H9 (cell line): ENCODE measurements around the gene PRRG3. TPM values are rescaled to one million over a fixed set of nuclear protein-coding genes. Genes with fewer than 3 reads are reported as not detected.

ENCODE experiments used
- DNase-seq: peaks from one replicate; pipeline ENCODE4 v3.0.0-alpha.2; 2017
- H2AFZ ChIP-seq: one replicate; pipeline ENCODE4 v1.6.1; 2013; ENCODE audit warnings: mild to moderate bottlenecking, low read length, control low read depth, moderate library complexity
- H2AK5ac ChIP-seq: 2 replicates; pipeline ENCODE4 v1.6.1; 2013; ENCODE audit warnings: low read length, control low read depth, mixed read lengths; ENCODE audit not compliant: insufficient read length
- H2BK120ac ChIP-seq: one replicate; pipeline ENCODE4 v1.6.1; 2013; ENCODE audit warnings: low read depth, mild to moderate bottlenecking, low read length, control low read depth, inconsistent platforms; ENCODE audit not compliant: poor library complexity, severe bottlenecking
- H2BK12ac ChIP-seq: 2 replicates; pipeline ENCODE4 v1.6.1; 2013; ENCODE audit warnings: low read length, control low read depth, mixed read lengths, low read depth; ENCODE audit not compliant: insufficient read length
- H2BK15ac ChIP-seq: 2 replicates; pipeline ENCODE4 v1.6.1; 2013; ENCODE audit warnings: low read depth, low read length, control low read depth
- H2BK20ac ChIP-seq: one replicate; pipeline ENCODE4 v1.6.1; 2013; ENCODE audit warnings: low read depth, mild to moderate bottlenecking, low read length, control low read depth, inconsistent platforms; ENCODE audit not compliant: poor library complexity, severe bottlenecking
- H2BK5ac ChIP-seq: 2 replicates; pipeline ENCODE4 v1.6.1; 2013; ENCODE audit warnings: low read length, control low read depth, mixed read lengths; ENCODE audit not compliant: insufficient read length
- H3K14ac ChIP-seq: 2 replicates; pipeline ENCODE4 v1.6.1; 2013; ENCODE audit warnings: low read length, control low read depth; ENCODE audit not compliant: insufficient read depth
- H3K18ac ChIP-seq: 2 replicates; pipeline ENCODE4 v1.6.1; 2013; ENCODE audit warnings: low read depth, mild to moderate bottlenecking, mixed read lengths, low read length, control low read depth; ENCODE audit not compliant: insufficient read length
- H3K23ac ChIP-seq: 2 replicates; pipeline ENCODE4 v1.6.1; 2013; ENCODE audit warnings: low read length, control low read depth, mixed read lengths, low read depth; ENCODE audit not compliant: insufficient read length
- H3K23me2 ChIP-seq: 2 replicates; pipeline ENCODE4 v1.6.1; 2013; ENCODE audit warnings: low read depth, mild to moderate bottlenecking, mixed read lengths, low read length, control low read depth; ENCODE audit not compliant: insufficient read length, poor library complexity, severe bottlenecking
- H3K27ac ChIP-seq: 2 replicates; pipeline ENCODE4 v1.5.1; 2013; ENCODE audit warnings: low read length, control low read depth, mixed read lengths, low read depth; ENCODE audit not compliant: insufficient read length
- H3K27me3 ChIP-seq: 2 replicates; pipeline ENCODE4 v1.6.1; 2013; ENCODE audit warnings: low read length, control low read depth, inconsistent platforms; ENCODE audit not compliant: insufficient read depth
- H3K4ac ChIP-seq: 2 replicates; pipeline ENCODE4 v1.6.1; 2013; ENCODE audit warnings: low read depth, mild to moderate bottlenecking, control low read depth, inconsistent platforms, low read length, moderate library complexity
- H3K4me1 ChIP-seq: 2 replicates; pipeline ENCODE4 v1.6.1; 2013; ENCODE audit warnings: low read length, control low read depth, inconsistent platforms; ENCODE audit not compliant: insufficient read depth
- H3K4me2 ChIP-seq: 2 replicates; pipeline ENCODE4 v1.6.1; 2013; ENCODE audit warnings: low read length, control low read depth, mixed read lengths; ENCODE audit not compliant: insufficient read length, insufficient read depth
- H3K56ac ChIP-seq: 2 replicates; pipeline ENCODE4 v1.6.1; 2013; ENCODE audit warnings: low read depth, mild to moderate bottlenecking, mixed read lengths, low read length, control low read depth; ENCODE audit not compliant: insufficient read length
- H3K79me1 ChIP-seq: 2 replicates; pipeline ENCODE4 v1.6.1; 2013; ENCODE audit warnings: low read depth, mild to moderate bottlenecking, moderate library complexity, low read length, control low read depth, inconsistent platforms; ENCODE audit not compliant: insufficient read depth, poor library complexity, severe bottlenecking
- H3K79me2 ChIP-seq: 2 replicates; pipeline ENCODE4 v1.6.1; 2013; ENCODE audit warnings: low read length, control low read depth, inconsistent platforms; ENCODE audit not compliant: insufficient read depth
- H3K9ac ChIP-seq: 2 replicates; pipeline ENCODE4 v1.6.1; 2013; ENCODE audit warnings: low read length, control low read depth, mixed read lengths; ENCODE audit not compliant: insufficient read length; ENCODE audit errors: extremely low read depth
- H3K9me3 ChIP-seq: one replicate; pipeline ENCODE4 v1.6.1; 2013; ENCODE audit warnings: low read depth, low read length, inconsistent platforms; ENCODE audit not compliant: control insufficient read depth
- H3T11ph ChIP-seq: one replicate; pipeline ENCODE4 v1.6.1; 2013; ENCODE audit warnings: mild to moderate bottlenecking, low read length, control low read depth, inconsistent platforms
- H4K20me1 ChIP-seq: one replicate; pipeline ENCODE4 v1.6.1; 2013; ENCODE audit not compliant: control insufficient read depth, insufficient read length, insufficient read depth
- H4K5ac ChIP-seq: 2 replicates; pipeline ENCODE4 v1.6.1; 2013; ENCODE audit warnings: low read depth, mild to moderate bottlenecking, mixed read lengths, low read length, control low read depth; ENCODE audit not compliant: insufficient read length
- H4K8ac ChIP-seq: replicated peaks from 2 replicates; pipeline ENCODE4 v1.6.1; 2013; ENCODE audit warnings: low read length, control low read depth, mixed read lengths, low read depth; ENCODE audit not compliant: insufficient read length
- H4K91ac ChIP-seq: 2 replicates; pipeline ENCODE4 v1.6.1; 2013; ENCODE audit warnings: low read depth, mild to moderate bottlenecking, moderate library complexity, mixed read lengths, low read length, control low read depth; ENCODE audit not compliant: insufficient read length
- H3K27ac Mint-ChIP-seq, 3 experiments: 2 replicates in 2 of 3; 3 replicates in 1 of 3; pipeline ENCODE4 v1.8.0; 2020 to 2021; ENCODE audit warnings: mixed read lengths in 3 of 3, mild to moderate bottlenecking in 1 of 3, moderate library complexity in 1 of 3
- H3K27me3 Mint-ChIP-seq: 2 replicates; pipeline ENCODE4 v1.8.0; 2021; ENCODE audit warnings: low read depth, mild to moderate bottlenecking, moderate library complexity, mixed read lengths
- H3K36me3 Mint-ChIP-seq, 3 experiments: 2 replicates in 2 of 3; 3 replicates in 1 of 3; pipeline ENCODE4 v1.8.0; 2020 to 2021; ENCODE audit warnings: low read depth in 3 of 3, mixed read lengths in 3 of 3; ENCODE audit not compliant: insufficient read depth in 1 of 3
- H3K4me1 Mint-ChIP-seq, 2 experiments: 2 replicates each; pipeline ENCODE4 v1.8.0; 2020; ENCODE audit warnings: mixed read lengths in 2 of 2
- H3K4me3 Mint-ChIP-seq, 2 experiments: 2 replicates in 1 of 2; 3 replicates in 1 of 2; pipeline ENCODE4 v1.8.0; 2020 to 2021; ENCODE audit warnings: mild to moderate bottlenecking in 2 of 2, mixed read lengths in 2 of 2, moderate library complexity in 1 of 2
- H3K9me3 Mint-ChIP-seq, 2 experiments: 2 replicates in 1 of 2; 3 replicates in 1 of 2; pipeline ENCODE4 v1.8.0; 2020; ENCODE audit warnings: mild to moderate bottlenecking in 2 of 2, mixed read lengths in 2 of 2, moderate library complexity in 1 of 2
- CTCF ChIP-seq: fragments of 200-600 bp; sonication (generic); conservative IDR thresholded peaks from 3 replicates; pipeline ENCODE4 v1.8.0; 2021; ENCODE audit warnings: antibody characterized with exemption, mild to moderate bottlenecking
- WGBS: extraction: QIAGEN DNeasy Blood & Tissue Kit; methylation state at CpG from one replicate; pipeline ENCODE4 v1.1.7; 2013; ENCODE audit warnings: missing lambda C conversion rate, low lambda C conversion rate, mixed read lengths; ENCODE audit not compliant: insufficient read length; ENCODE audit errors: extremely low coverage; 5-methylcytosine and 5-hydroxymethylcytosine counted together
- total RNA-seq: library from RNA; stranded (reverse); gene quantifications from 2 replicates; pipeline ENCODE4 v1.2.1, GENCODE V29; 2021

Gene PRRG3
- total RNA-seq, 1 experiment from 2014 or later, result 4.9 TPM

- Mint-ChIP-seq H3K27me3 (peaks cover 8% of the 10 kb centered on the region), H3K27ac (no peak overlapping the region), H3K9me3 (peaks cover 59 to 60% of the 10 kb centered on the region in 2 experiments), H3K4me3 (no peak overlapping the region), H3K4me1 (peaks cover 13 to 19% of the 10 kb centered on the region in 2 experiments), H3K36me3 (peaks cover 0 to 2% (median 0%) of the 10 kb centered on the region in 3 experiments; a peak in 2 of 7 replicates)
- Histone ChIP-seq H3K27me3 (no peaks in the 10 kb centered on the region), H4K91ac (no peak overlapping the region), H3K23ac (no peak overlapping the region), H2BK5ac (no peak overlapping the region), H2BK12ac (no peak overlapping the region), H2BK120ac (no peak overlapping the region), H4K8ac (no peak overlapping the region), H3K79me1 (no peaks in the 10 kb centered on the region), H3K23me2 (no peaks in the 10 kb centered on the region), H2BK15ac (no peak overlapping the region), H3K27ac (no peak overlapping the region), H3K4me1 (no peaks in the 10 kb centered on the region; the same call in 1 of the 2 replicates), H2BK20ac (no peak overlapping the region), H3K4me2 (no peak overlapping the region), H3K18ac (no peak overlapping the region), H3K56ac (no peak overlapping the region), H3K9me3 (peaks cover 34% of the 10 kb centered on the region), H2AK5ac (no peak overlapping the region), H4K20me1 (no peaks in the 10 kb centered on the region), H3K9ac (no peak overlapping the region), H3K14ac (no peak overlapping the region), H3K79me2 (no peaks in the 10 kb centered on the region), H4K5ac (no peak overlapping the region), H3K4ac (no peak overlapping the region), H3T11ph (no peak overlapping the region), H2AFZ (no peak overlapping the region)
- no CpG with 5 or more reads among the region's 5 CpGs for WGBS
- TF ChIP-seq CTCF, result no peak
- DNase-seq, result no peak
These were observed 19.1 kb downstream of the PRRG3 start for GRCh38 chrX:151714362-151714761.
